WTC11 (cell line): Measurements from ENCODE around the gene KLHL1.
"Not testable (repeated sequence)": the region's sequence is repeated elsewhere in the genome, so short reads cannot be mapped to it uniquely, and the experiment has no call there.

Experiments used
- ARID4B ChIP-seq: sonication (generic); formaldehyde crosslinking; IDR thresholded peaks from 2 replicates; pipeline ENCODE4 v1.8.0; 2023; ENCODE audit warnings: missing genetic modification reagents, mild to moderate bottlenecking, borderline replicate concordance
- ATF2 ChIP-seq: sonication (generic); formaldehyde crosslinking; IDR thresholded peaks from 2 replicates; pipeline ENCODE4 v1.8.1; 2022; ENCODE audit warnings: low read depth, missing genetic modification reagents, borderline replicate concordance
- CBFB ChIP-seq: sonication (generic); formaldehyde crosslinking; IDR thresholded peaks from 2 replicates; pipeline ENCODE4 v1.8.1; 2022; ENCODE audit warnings: mild to moderate bottlenecking, low read depth, missing genetic modification reagents
- CTCF ChIP-seq: fragments of 200-600 bp; IDR thresholded peaks from 2 replicates; pipeline ENCODE4 v1.8.0; 2022; ENCODE audit warnings: antibody characterized with exemption
- ELF4 ChIP-seq: sonication (generic); formaldehyde crosslinking; IDR thresholded peaks from 2 replicates; pipeline ENCODE4 v1.8.1; 2022; ENCODE audit warnings: low read depth, mild to moderate bottlenecking, moderate library complexity, missing genetic modification reagents
- IRF2 ChIP-seq: sonication (generic); formaldehyde crosslinking; IDR thresholded peaks from 2 replicates; pipeline ENCODE4 v1.8.0; 2022; ENCODE audit warnings: low read depth, missing genetic modification reagents, borderline replicate concordance
- JUN ChIP-seq: sonication (generic); formaldehyde crosslinking; IDR thresholded peaks from 2 replicates; pipeline ENCODE4 v1.8.0; 2023; ENCODE audit warnings: mild to moderate bottlenecking, missing genetic modification reagents
- NFYB ChIP-seq: sonication (generic); formaldehyde crosslinking; conservative IDR thresholded peaks from 2 replicates; pipeline ENCODE4 v1.8.0; 2022; ENCODE audit warnings: low read depth, missing genetic modification reagents
- OVOL2 ChIP-seq: fragments of 250-450 bp; sonication (Bioruptor Pico); IDR thresholded peaks from 2 replicates; pipeline ENCODE4 v1.9.0; 2021; ENCODE audit warnings: mild to moderate bottlenecking, borderline replicate concordance
- SMAD3 ChIP-seq: sonication (generic); formaldehyde crosslinking; IDR thresholded peaks from 2 replicates; pipeline ENCODE4 v1.8.0; 2022; ENCODE audit warnings: missing genetic modification reagents, mild to moderate bottlenecking, borderline replicate concordance
- TCF7 ChIP-seq: sonication (generic); formaldehyde crosslinking; IDR thresholded peaks from 2 replicates; pipeline ENCODE4 v1.8.0; 2022; ENCODE audit warnings: mild to moderate bottlenecking, low read depth, missing genetic modification reagents, moderate library complexity
- TEAD1 ChIP-seq: sonication (generic); formaldehyde crosslinking; IDR thresholded peaks from 2 replicates; pipeline ENCODE4 v1.8.0; 2022; ENCODE audit warnings: mild to moderate bottlenecking, missing genetic modification reagents
- TF ChIP-seq, protein P1 (sequence below): sonication (generic); formaldehyde crosslinking; IDR thresholded peaks from 2 replicates; pipeline ENCODE4 v1.8.0; 2022; ENCODE audit warnings: mild to moderate bottlenecking, missing genetic modification reagents
- TF ChIP-seq, protein P2 (sequence below): sonication (generic); formaldehyde crosslinking; IDR thresholded peaks from 2 replicates; pipeline ENCODE4 v1.8.0; 2022; ENCODE audit warnings: mild to moderate bottlenecking, missing genetic modification reagents

DNA sequence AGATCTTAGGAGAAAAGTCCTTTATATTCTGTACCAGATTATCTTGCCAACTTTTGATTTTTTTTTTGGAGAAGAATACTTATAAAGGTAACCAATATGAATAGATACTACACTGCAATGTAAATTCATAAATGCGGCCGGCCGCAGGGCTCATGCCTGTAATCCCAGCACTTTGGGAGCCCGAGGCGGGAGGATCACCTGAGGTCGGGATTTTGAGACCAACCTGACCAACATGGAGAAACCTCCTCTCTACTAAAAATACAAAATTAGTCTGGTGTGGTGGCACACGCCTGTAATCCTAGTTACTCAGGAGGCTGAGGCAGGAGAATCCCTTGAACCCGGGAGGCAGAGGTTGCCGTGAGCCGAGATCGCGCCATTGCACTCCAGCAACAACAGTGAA lies 34.4 kb upstream of the KLHL1 start:
- not testable (repeated sequence) for TF ChIP-seq CTCF; TCF7 (CRISPR knock-in tag); IRF2; SMAD3; JUN (CRISPR knock-in tag); ELF4 (CRISPR knock-in tag); NFYB (CRISPR knock-in tag); TEAD1 (CRISPR knock-in tag); CBFB; ATF2 (CRISPR knock-in tag); OVOL2 (CRISPR knock-in tag); ARID4B (CRISPR knock-in tag)
- TF ChIP-seq, protein P1, sequence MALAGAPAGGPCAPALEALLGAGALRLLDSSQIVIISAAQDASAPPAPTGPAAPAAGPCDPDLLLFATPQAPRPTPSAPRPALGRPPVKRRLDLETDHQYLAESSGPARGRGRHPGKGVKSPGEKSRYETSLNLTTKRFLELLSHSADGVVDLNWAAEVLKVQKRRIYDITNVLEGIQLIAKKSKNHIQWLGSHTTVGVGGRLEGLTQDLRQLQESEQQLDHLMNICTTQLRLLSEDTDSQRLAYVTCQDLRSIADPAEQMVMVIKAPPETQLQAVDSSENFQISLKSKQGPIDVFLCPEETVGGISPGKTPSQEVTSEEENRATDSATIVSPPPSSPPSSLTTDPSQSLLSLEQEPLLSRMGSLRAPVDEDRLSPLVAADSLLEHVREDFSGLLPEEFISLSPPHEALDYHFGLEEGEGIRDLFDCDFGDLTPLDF (CRISPR knock-in tag), result not testable (repeated sequence)
- TF ChIP-seq, protein P2, sequence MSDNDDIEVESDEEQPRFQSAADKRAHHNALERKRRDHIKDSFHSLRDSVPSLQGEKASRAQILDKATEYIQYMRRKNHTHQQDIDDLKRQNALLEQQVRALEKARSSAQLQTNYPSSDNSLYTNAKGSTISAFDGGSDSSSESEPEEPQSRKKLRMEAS (CRISPR knock-in tag), result not testable (repeated sequence)
